Measurements from ENCODE around the gene DDX39A.
"Not testable (repeated sequence)": the region's sequence is repeated elsewhere in the genome, so short reads cannot be mapped to it uniquely, and the experiment has no call there.

DNA sequence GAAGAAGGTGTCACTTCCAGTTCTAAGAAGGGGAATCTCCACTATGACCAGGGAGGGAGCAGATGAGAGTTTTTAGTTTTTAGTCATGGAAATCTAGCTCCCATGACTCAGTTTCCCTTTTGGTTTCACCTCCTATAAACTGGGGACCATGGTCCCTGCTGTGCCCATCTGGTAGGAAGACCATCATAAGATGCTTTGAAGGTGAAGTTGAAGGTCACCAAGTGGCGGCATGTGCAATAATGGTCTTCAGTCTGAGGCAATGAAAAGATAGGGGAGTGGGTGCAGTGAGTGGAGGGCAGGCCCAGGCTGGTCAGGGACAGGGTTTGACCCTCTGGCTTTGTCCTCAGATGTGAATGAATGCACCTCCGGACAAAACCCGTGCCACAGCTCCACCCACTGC is 22.4 kb downstream of the DDX39A start:
- TF ChIP-seq, protein P1, sequence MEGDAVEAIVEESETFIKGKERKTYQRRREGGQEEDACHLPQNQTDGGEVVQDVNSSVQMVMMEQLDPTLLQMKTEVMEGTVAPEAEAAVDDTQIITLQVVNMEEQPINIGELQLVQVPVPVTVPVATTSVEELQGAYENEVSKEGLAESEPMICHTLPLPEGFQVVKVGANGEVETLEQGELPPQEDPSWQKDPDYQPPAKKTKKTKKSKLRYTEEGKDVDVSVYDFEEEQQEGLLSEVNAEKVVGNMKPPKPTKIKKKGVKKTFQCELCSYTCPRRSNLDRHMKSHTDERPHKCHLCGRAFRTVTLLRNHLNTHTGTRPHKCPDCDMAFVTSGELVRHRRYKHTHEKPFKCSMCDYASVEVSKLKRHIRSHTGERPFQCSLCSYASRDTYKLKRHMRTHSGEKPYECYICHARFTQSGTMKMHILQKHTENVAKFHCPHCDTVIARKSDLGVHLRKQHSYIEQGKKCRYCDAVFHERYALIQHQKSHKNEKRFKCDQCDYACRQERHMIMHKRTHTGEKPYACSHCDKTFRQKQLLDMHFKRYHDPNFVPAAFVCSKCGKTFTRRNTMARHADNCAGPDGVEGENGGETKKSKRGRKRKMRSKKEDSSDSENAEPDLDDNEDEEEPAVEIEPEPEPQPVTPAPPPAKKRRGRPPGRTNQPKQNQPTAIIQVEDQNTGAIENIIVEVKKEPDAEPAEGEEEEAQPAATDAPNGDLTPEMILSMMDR (IDR thresholded peaks at IDR 0.05; ENCODE audit: insufficient read depth, low read length, poor library complexity, severe bottlenecking) = not testable (repeated sequence)
- not testable (repeated sequence) for TF ChIP-seq EZH2phosphoT487 (conservative IDR thresholded peaks at IDR 0.05; ENCODE audit: low read length)
